GM06990 (cell line): ENCODE results near the gene ZNF45.
"Not testable (repeated sequence)": the region's sequence is repeated elsewhere in the genome, so short reads cannot be mapped to it uniquely, and the experiment has no call there.

ENCODE experiments used
- DNase-seq: peaks from one replicate; pipeline ENCODE4 v3.0.0-alpha.2; 2011; ENCODE audit not compliant: insufficient read length; ENCODE audit errors: extremely low read depth
- H3K27me3 ChIP-seq: replicated peaks from 2 replicates; pipeline ENCODE4 v1.6.0; 2011; ENCODE audit warnings: low read length; ENCODE audit not compliant: control insufficient read depth, insufficient read depth
- H3K36me3 ChIP-seq: 2 replicates; pipeline ENCODE4 v1.5.1; 2011; ENCODE audit warnings: low read length; ENCODE audit not compliant: control insufficient read depth, insufficient read depth
- H3K4me3 ChIP-seq: replicated peaks from 2 replicates; pipeline ENCODE4 v1.5.1; 2011; ENCODE audit warnings: low read depth, mild to moderate bottlenecking, control low read depth, low read length
- TF ChIP-seq, protein P1 (sequence below): IDR thresholded peaks from 2 replicates; pipeline ENCODE4 v1.5.1; 2011; ENCODE audit warnings: low read length, control low read depth, mild to moderate bottlenecking, inconsistent platforms; ENCODE audit not compliant: insufficient read depth, poor library complexity, severe bottlenecking

ZNF45 gene

DNA sequence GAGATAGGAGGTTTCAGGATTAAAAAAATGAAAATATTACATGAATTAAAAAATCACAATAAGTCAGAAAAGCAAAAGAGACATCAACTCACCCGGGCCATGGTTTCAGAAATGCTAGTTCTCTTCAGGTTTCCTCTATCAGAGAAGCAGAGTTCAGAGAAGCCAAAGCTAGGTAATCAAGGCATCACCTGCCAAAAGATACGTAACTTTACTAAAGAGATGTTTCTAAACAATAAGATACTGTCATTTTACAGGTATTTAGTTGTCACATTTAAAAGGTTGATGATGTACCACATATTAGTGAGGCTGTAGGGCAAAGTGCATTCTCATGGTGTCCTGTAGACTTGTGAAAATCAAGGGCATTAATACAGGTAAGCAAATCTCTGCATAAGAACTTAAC is 51.2 kb downstream of the ZNF45 start, which contains the start of gene ZNF404:
ZNF404 (minus strand) TSS at position 101 of the 400 bp plus-strand sequence.
- Histone ChIP-seq H3K4me3 (no peak within 1 kb of the TSS), H3K36me3 (no peaks in the 10 kb centered on the region), H3K27me3 (no peaks in the 10 kb centered on the region)
- TF ChIP-seq, protein P1, sequence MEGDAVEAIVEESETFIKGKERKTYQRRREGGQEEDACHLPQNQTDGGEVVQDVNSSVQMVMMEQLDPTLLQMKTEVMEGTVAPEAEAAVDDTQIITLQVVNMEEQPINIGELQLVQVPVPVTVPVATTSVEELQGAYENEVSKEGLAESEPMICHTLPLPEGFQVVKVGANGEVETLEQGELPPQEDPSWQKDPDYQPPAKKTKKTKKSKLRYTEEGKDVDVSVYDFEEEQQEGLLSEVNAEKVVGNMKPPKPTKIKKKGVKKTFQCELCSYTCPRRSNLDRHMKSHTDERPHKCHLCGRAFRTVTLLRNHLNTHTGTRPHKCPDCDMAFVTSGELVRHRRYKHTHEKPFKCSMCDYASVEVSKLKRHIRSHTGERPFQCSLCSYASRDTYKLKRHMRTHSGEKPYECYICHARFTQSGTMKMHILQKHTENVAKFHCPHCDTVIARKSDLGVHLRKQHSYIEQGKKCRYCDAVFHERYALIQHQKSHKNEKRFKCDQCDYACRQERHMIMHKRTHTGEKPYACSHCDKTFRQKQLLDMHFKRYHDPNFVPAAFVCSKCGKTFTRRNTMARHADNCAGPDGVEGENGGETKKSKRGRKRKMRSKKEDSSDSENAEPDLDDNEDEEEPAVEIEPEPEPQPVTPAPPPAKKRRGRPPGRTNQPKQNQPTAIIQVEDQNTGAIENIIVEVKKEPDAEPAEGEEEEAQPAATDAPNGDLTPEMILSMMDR: no peak
- no peak for DNase-seq

DNA sequence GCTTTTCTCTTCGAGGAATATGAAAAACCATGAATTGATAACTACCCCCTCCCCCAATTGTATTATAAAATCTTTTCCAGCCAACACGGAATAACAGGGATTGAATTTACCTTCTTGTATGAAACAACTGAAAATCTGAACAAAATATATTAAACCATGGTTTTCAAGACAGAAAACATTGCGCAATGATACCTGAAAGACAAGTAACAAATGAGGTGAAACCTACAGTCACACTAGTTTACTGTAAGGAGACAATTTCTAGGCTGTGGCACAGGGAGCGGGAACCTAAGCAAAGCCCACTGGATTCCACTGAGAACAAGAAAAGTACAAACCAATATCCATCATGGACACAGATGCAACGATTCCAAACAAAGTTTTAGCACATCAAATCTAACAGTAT is 54.6 kb downstream of the ZNF45 start:
- TF ChIP-seq, protein P1: no peak
- Histone ChIP-seq H3K4me3 (no peak overlapping the region), H3K27me3 (no peaks in the 10 kb centered on the region), H3K36me3 (no peaks in the 10 kb centered on the region)
- DNase-seq: no peak

DNA sequence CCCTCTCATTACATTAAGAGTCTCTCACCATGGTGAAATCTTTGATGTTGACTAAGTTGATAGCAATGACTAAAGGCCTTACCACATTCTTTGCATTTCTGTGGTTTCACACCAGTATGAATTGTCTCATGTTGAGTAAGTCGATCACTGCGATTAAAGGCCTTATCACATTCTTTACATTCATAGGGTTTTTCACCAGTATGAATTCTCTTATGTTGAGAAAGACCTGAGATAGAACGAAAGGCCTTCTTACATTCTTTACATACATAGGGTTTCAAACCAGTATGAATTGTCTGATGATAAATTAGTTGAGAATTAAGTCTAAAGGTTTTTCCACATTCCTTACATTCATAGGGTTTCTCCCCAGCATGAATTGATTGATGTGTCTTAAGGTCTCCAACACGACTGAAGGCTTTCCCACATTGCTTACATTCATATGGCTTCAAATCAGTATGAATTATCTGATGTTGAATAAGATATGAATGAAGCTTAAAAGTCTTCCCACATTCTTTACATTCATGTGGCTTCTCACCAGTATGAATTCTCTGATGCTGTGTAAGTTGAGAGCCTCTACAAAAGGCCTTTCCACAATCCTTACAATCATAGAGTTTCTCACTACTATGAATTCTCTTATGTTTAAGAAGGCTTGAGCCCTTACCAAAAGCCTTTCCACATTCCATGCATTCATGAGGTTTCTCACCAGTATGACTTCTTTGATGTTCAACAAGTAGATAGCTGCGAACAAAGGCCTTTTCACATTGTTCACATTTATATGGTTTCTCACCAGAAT is 62.3 kb downstream of the ZNF45 start:
- no peaks in the 10 kb centered on the region for H3K36me3 ChIP-seq
- TF ChIP-seq, protein P1: no peak
- no peak overlapping the region for H3K4me3 ChIP-seq
- no peak for DNase-seq
- no peaks in the 10 kb centered on the region for H3K27me3 ChIP-seq

DNA sequence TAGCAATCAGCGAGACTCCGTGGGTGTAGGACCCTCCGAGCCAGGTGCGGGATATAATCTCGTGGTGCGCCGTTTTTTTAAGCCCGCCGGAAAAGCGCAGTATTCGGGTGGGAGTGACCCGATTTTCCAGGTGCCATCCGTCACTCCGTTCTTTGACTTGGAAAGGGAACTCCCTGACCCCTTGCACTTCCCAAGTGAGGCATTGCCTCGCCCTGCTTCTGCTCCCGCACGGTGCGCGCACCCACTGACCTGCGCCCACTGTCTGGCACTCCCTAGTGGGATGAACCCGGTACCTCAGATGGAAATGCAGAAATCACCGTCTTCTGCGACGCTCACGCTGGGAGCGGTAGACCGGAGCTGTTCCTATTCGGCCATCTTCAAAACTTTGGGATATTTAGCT is 68.2 kb downstream of the ZNF45 start:
- not testable (repeated sequence) for H3K27me3 ChIP-seq, H3K36me3 ChIP-seq, H3K4me3 ChIP-seq, DNase-seq
